Measurements from ENCODE around the gene GPRC5D. TPM values are rescaled to one million over a fixed set of nuclear protein-coding genes. Genes with fewer than 3 reads are reported as not detected.

GPRC5D gene
- total and polyA plus RNA-seq, 8 donors, result 0.18 TPM; not detected in 7

GRCh38 chr12:12912711-12913110 lies 39.3 kb downstream of the GPRC5D start:
- 85 to 94% (median 87%) methylated on average over 5 of the region's 5 CpGs for WGBS, 5 donors
- no peak overlapping the region for H3K27ac ChIP-seq

DNA sequence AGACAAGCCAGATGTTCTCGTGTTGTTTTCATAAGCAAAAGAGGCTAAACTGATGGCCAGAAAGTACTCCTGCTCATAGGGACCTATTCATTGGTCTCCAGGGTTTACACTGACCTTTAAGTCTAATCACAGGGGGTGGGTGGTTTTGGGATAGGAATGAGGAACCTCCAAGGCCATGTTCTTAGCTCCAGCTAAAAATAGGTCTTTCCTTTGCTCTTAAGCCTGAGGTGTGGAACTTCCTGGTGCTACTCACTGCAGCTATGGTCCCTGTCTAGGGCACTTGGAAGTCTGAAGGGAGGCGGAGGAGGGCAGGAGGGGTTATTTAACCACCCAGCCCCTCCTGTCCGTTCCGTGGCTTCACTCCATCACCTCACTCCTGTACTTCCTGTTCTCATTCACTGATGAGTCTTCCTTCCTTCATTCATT lies 42.0 kb downstream of the GPRC5D start:
- Histone ChIP-seq H3K27me3 (no peaks in the 10 kb centered on the region), H3K36me3 (peaks cover 0 to 75% (median 36%) of the 10 kb centered on the region in 4 donors), H3K27ac (peak overlapping the region in 1 of 5 donors; percentile 26), H3K4me3 (no peak overlapping the region), H3K9me3 (no peaks in the 10 kb centered on the region), H3K4me1 (peaks cover 0 to 25% (median 7%) of the 10 kb centered on the region in 4 donors)
- peak in 1 of 2 donors; percentile 50 for DNase-seq
- intact Hi-C loops (cut with DNase I; ENCODE audit: low total_unique reads), result loop anchor here (5.0 to 10.0 kb wide), 2 partner anchors 65 to 302 kb away; no protein-coding TSS in a partner anchor
- WGBS, 5 donors, result 47 to 65% (median 51%) methylated on average over 4 of the region's 4 CpGs
- no peak for TF ChIP-seq EP300 (IDR thresholded peaks at IDR 0.05)
- TF ChIP-seq, protein P1, sequence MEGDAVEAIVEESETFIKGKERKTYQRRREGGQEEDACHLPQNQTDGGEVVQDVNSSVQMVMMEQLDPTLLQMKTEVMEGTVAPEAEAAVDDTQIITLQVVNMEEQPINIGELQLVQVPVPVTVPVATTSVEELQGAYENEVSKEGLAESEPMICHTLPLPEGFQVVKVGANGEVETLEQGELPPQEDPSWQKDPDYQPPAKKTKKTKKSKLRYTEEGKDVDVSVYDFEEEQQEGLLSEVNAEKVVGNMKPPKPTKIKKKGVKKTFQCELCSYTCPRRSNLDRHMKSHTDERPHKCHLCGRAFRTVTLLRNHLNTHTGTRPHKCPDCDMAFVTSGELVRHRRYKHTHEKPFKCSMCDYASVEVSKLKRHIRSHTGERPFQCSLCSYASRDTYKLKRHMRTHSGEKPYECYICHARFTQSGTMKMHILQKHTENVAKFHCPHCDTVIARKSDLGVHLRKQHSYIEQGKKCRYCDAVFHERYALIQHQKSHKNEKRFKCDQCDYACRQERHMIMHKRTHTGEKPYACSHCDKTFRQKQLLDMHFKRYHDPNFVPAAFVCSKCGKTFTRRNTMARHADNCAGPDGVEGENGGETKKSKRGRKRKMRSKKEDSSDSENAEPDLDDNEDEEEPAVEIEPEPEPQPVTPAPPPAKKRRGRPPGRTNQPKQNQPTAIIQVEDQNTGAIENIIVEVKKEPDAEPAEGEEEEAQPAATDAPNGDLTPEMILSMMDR (IDR thresholded peaks at IDR 0.05), result no peak
- TF ChIP-seq POLR2A (IDR thresholded peaks at IDR 0.05), result no peak
- no peak for TF ChIP-seq POLR2AphosphoS5 (IDR thresholded peaks at IDR 0.05)

More at GRCh38 chr12:12912711-12913110, 39.3 kb downstream of the GPRC5D start:
- intact Hi-C loops (cut with DNase I; ENCODE audit: low total_unique reads), result loop anchor here (5.0 to 10.0 kb wide), 2 partner anchors 62 to 300 kb away; no protein-coding TSS in a partner anchor
- no peaks in the 10 kb centered on the region for H3K9me3 ChIP-seq
- H3K4me3 ChIP-seq, result no peak overlapping the region
- peaks cover 0 to 75% (median 38%) of the 10 kb centered on the region in 4 donors for H3K36me3 ChIP-seq
- H3K27me3 ChIP-seq, result no peaks in the 10 kb centered on the region
- DNase-seq, result no peak
- TF ChIP-seq POLR2AphosphoS5 (IDR thresholded peaks at IDR 0.05) (no peak), POLR2A (IDR thresholded peaks at IDR 0.05) (no peak), EP300 (IDR thresholded peaks at IDR 0.05) (no peak)
- TF ChIP-seq, protein P1 (IDR thresholded peaks at IDR 0.05), result no peak
- H3K4me1 ChIP-seq, result peaks cover 0 to 39% (median 17%) of the 10 kb centered on the region in 4 donors

- Histone ChIP-seq H3K36me3 (peaks cover 0 to 69% (median 33%) of the 10 kb centered on the region in 4 donors), H3K27ac (peak overlapping the region in 1 of 5 donors; percentile 26), H3K27me3 (no peaks in the 10 kb centered on the region), H3K4me3 (no peak overlapping the region), H3K9me3 (no peaks in the 10 kb centered on the region), H3K4me1 (peaks cover 0 to 25% (median 7%) of the 10 kb centered on the region in 4 donors)
- 61 to 68% (median 65%) methylated on average over 4 of the region's 4 CpGs for WGBS, 5 donors
- no peak for TF ChIP-seq EP300 (IDR thresholded peaks at IDR 0.05)
- no peak for TF ChIP-seq POLR2AphosphoS5 (IDR thresholded peaks at IDR 0.05)
- no peak for TF ChIP-seq POLR2A (IDR thresholded peaks at IDR 0.05)
- TF ChIP-seq, protein P1 (IDR thresholded peaks at IDR 0.05), result no peak
- intact Hi-C loops (cut with DNase I; ENCODE audit: low total_unique reads), result no loop called here
- DNase-seq, result no peak
Measured at GRCh38 chr12:12909228-12909994, 42.6 kb downstream of the GPRC5D start.

DNA sequence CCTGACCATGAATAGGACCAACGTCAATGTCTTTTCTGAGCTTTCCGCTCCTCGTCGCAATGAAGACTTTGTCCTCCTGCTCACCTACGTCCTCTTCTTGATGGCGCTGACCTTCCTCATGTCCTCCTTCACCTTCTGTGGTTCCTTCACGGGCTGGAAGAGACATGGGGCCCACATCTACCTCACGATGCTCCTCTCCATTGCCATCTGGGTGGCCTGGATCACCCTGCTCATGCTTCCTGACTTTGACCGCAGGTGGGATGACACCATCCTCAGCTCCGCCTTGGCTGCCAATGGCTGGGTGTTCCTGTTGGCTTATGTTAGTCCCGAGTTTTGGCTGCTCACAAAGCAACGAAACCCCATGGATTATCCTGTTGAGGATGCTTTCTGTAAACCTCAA lies 43.3 kb downstream of the GPRC5D start:
- WGBS, 5 donors, result 85 to 93% (median 91%) methylated on average over 12 of the region's 12 CpGs
- no peak for DNase-seq

More for the DNA sequence above, 43.3 kb downstream of the GPRC5D start:
- Histone ChIP-seq H3K36me3 (peaks cover 0 to 62% (median 30%) of the 10 kb centered on the region in 4 donors), H3K4me1 (peaks cover 2 to 32% (median 9%) of the 10 kb centered on the region in 4 donors), H3K9me3 (no peaks in the 10 kb centered on the region), H3K4me3 (no peak overlapping the region), H3K27me3 (no peaks in the 10 kb centered on the region), H3K27ac (no peak overlapping the region)
- intact Hi-C loops (cut with DNase I; ENCODE audit: low total_unique reads), result no loop called here
- TF ChIP-seq, protein P1 (IDR thresholded peaks at IDR 0.05), result no peak
- TF ChIP-seq POLR2AphosphoS5 (IDR thresholded peaks at IDR 0.05), result no peak
- no peak for TF ChIP-seq EP300 (IDR thresholded peaks at IDR 0.05)
- no peak for TF ChIP-seq POLR2A (IDR thresholded peaks at IDR 0.05)
